HG03520 (cell line): Measurements from ENCODE around the gene SDR39U1.

Source experiments
- ATAC-seq: cut with Tn5 transposase; IDR thresholded peaks from one replicate; pipeline ENCODE4 v1.9.1; 2021; ENCODE audit warnings: mild to moderate bottlenecking, moderate library complexity; ENCODE audit not compliant: unreplicated experiment

Gene SDR39U1

GRCh38 chr14:24430143-24430681, 12.4 kb downstream of the SDR39U1 start:
- ATAC-seq = peak; percentile 45

GRCh38 chr14:24429395-24430142, 13.0 kb downstream of the SDR39U1 start, which contains the start of the genes CBLN3 and KHNYN:
Gene CBLN3 (minus strand): TSS chr14:24429668. CDS start chr14:24429054, 614 bp downstream.
Gene KHNYN (plus strand): TSS chr14:24429954. CDS start chr14:24430731, 777 bp downstream.
- ATAC-seq = peak; percentile 83

GRCh38 chr14:24428628-24429394, 13.8 kb downstream of the SDR39U1 start:
- no peak for ATAC-seq

- no peak for ATAC-seq
Observed at GRCh38 chr14:24427537-24428508, 14.8 kb downstream of the SDR39U1 start.

- ATAC-seq = no peak
Observed at GRCh38 chr14:24426912-24427536, 15.6 kb downstream of the SDR39U1 start.

GRCh38 chr14:24426150-24426911, 16.2 kb downstream of the SDR39U1 start:
- ATAC-seq = no peak

GRCh38 chr14:24425704-24426103, 16.9 kb downstream of the SDR39U1 start:
- ATAC-seq = no peak

GRCh38 chr14:24422694-24423601, 19.6 kb downstream of the SDR39U1 start:
- ATAC-seq = no peak

- ATAC-seq = no peak
Observed at GRCh38 chr14:24422261-24422660, 20.3 kb downstream of the SDR39U1 start.

GRCh38 chr14:24418492-24418873, 24.1 kb downstream of the SDR39U1 start:
- no peak for ATAC-seq

- no peak for ATAC-seq
Observed at GRCh38 chr14:24417832-24418491, 24.6 kb downstream of the SDR39U1 start.

GRCh38 chr14:24416932-24417619, 25.5 kb downstream of the SDR39U1 start:
- no peak for ATAC-seq

GRCh38 chr14:24416254-24416931, 26.2 kb downstream of the SDR39U1 start:
- ATAC-seq = no peak

- ATAC-seq = no peak
Observed at GRCh38 chr14:24415421-24416253, 26.9 kb downstream of the SDR39U1 start.

- ATAC-seq = no peak
Observed at GRCh38 chr14:24414732-24415420, 27.7 kb downstream of the SDR39U1 start.
